Myocyte (in vitro differentiated cells): Measurements from ENCODE around the gene FKBP11. TPM values are rescaled to one million over a fixed set of nuclear protein-coding genes. Genes with fewer than 3 reads are reported as not detected.
A peak's percentile ranks its signal among the peaks of the same experiment; 100 is the strongest.

Source experiments
- DNase-seq: peaks from one replicate; pipeline ENCODE4 v3.0.0-alpha.2; 2012; ENCODE audit warnings: low read depth
- total RNA-seq: library from RNA; depleted of rRNA; stranded (reverse); fragments of >200 nt; gene quantifications from 2 replicates; pipeline ENCODE4 v1.2.3, GENCODE V29; 2014

FKBP11 gene
- total RNA-seq, 1 donor from 2014 or later = 8.0 TPM

- peak; percentile 96 for DNase-seq
Measured at GRCh38 chr12:48956279-48957140, 31.2 kb upstream of the FKBP11 start.

DNA sequence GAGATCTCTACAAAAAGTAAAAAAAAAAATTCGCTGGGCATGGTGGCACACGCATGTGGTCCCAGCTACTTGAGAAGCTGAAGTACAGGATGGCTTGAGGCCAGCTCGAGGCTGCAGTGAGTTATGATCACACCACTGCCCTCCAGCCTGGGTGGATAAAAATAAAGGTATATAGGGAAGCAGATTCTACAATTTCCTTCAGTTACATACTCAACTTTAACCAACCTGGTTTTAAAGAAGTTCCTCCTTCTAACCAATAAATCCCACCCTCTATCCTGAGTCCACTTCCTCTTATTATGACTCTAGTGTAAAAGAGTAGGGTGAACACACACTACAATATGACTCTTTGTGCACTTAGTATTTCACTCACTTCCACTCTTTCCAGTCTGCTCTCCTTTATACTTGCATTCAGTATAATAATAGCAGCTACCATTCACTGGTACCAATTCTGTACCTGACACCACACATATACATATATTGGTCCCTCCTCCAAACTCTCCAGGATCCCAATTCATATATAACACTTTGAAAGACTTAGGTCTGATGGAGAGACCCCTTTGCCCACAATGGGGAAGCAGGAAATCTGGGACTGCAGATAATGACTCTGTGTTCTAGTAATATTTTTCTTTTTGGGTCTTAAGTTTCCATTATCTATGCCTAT is 29.7 kb upstream of the FKBP11 start:
- no peak for DNase-seq

DNA sequence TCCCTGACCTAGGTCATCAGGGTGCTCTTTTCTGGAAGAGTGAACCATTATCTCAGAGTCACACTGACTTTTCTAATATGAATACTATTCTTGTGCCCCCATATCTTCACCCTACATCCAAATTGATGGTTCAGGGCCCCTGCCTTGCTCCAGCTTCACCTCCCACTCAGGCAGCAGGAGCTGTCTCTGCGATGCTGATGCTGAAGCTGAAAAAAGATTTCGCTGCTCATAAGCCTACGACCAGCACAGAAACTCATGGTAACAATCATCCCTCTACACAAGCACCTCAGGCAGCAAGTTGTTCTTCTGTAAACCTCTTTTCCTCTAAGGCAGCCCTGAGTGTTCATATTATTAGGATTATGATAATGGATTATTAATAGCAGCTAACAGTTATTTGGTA is 28.8 kb upstream of the FKBP11 start:
- DNase-seq = no peak

DNA sequence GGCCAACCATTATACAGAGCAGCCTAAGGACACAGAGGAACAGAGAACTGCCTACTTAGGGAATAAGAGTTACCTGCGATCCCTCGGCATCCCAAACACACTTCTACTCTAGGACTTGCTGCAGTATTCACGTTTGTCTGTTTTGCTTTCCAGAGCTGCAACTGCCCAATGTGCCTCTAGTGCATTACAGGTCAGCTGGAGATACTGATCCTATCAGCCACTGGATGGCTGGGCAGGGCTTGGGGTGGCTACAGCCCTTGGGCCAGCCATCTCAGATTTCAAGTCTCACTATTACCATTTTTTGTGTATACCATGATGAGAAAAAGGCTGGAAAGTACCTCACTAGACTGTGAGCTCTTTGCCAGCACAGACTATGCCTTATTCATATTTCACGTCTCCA is 27.4 kb upstream of the FKBP11 start:
- DNase-seq = no peak

GRCh38 chr12:48947727-48948126 is 22.4 kb upstream of the FKBP11 start:
- no peak for DNase-seq

DNA sequence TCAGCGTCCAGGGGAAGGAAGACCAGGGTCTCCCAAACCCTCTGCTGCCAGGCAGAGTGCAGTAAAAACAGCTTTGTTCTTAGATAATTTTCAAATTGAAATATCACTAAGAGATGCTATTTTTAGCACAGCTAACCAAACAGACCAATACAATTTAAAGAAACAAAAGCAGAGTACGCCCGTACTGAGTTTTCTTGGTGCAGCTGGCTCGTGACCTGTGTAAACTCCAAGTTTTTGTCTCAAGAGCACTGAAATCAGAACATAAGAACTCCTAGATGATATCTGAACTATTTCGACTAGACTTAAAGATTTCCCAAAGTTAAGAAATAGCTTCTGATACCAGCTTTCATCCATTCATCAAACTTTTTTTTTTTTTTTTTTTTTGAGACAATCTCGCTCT is 21.7 kb upstream of the FKBP11 start:
- no peak for DNase-seq

DNA sequence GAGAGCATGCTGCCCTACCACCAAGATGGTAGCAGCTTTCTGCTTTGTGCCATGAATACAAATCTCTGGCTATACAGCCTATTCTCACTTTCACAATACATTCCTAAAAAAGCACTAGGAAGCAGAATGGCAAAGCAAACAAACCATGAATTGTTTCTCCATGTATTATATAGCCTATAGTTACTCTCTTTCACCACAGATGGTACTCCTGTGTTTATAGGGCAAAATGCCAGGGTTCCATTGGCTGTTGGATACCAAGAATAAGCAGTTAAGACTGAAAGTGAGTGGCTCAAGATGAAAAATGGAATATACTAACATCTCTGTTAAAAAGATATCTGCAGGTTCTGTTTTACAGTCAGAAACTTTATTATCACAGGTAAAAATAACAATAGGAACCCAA is 20.9 kb upstream of the FKBP11 start:
- no peak for DNase-seq

DNA sequence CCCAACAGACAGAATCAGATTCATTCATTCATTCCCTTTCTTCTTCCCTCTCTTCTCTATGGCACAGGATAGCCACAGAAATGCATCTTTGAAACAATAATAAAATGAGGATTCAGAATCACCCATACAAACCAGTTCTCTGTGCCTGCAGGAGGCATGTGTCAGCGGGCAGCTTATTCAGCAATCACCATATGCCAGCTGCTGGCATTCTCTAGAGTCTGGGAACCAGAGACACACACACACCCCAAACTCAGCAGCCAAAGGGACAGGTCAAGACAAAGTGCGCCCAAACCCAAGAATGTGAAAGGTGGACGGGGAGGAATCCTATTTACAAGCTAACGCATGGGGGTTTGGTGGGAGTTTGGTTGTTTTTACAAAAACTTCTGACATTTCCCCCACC is 17.9 kb upstream of the FKBP11 start:
- DNase-seq = peak; percentile 48

- no peak for DNase-seq
Measured at GRCh38 chr12:48940181-48940580, 14.9 kb upstream of the FKBP11 start.

DNA sequence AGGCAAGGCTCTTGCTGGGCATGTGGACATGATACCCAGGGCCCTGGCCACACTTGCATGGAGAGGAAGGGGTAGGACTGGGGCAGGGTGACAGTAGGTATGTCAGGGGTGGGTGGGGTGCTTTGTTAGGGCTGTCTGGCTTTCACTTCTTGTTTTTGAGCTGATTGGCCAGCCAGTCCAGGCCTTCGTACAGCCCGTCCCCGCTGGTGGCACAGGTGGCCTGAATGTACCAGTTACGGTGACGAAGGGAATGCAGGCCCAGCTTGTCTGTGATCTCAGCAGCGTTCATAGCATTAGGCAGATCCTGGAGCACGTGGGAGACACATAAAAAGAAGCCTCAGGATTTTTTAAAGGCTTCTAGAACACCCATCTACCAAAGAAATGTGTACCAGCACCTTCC is 13.5 kb upstream of the FKBP11 start:
- no peak for DNase-seq

DNA sequence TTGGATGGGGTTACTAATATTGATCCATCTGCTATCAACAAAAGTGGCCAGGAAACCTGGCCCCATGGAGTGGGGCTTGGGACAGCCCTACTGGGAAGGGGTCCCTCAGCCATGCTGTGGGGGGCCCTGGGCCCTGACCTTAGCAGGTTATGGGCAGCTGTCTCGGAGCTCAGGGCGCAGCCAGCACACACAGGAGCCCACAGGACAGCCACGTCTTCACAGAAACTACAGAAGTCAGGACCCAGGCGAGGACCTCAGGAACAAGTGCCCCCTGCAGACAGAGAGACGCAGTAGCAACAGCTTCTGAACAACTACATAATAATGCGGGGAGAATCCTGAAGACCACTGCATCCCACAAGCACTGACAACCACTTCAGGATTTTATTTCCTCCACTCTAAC is 11.9 kb upstream of the FKBP11 start:
- DNase-seq = no peak

DNA sequence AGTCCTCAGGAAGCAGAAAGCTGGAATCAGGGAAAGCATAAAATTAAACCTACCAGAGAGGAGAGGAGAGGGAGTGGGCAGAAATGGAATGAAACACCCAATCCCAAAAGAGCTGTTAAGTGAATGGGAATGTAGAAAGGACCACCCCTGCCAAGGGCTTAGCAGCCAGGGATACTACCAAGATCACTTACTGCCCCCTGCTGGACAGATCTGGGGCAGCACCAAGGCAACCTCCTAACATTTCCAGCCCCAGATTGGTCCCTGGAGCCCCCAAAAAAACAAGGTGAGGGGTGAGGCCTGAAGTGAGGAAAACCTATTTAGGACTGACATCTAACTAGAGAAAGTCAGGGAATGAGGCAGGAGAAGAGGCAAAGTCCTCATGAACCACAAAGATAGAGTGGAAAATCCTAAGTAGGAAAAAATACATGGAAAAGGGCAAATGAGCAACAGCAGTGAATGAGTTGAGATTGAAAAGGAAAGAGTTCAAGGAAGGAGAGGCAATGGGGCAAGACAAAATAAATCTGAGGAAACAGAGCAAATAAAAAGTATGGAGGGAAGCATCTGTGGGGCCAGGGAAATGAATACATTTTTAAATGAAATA is 11.2 kb upstream of the FKBP11 start:
- peak; percentile 69 for DNase-seq

DNA sequence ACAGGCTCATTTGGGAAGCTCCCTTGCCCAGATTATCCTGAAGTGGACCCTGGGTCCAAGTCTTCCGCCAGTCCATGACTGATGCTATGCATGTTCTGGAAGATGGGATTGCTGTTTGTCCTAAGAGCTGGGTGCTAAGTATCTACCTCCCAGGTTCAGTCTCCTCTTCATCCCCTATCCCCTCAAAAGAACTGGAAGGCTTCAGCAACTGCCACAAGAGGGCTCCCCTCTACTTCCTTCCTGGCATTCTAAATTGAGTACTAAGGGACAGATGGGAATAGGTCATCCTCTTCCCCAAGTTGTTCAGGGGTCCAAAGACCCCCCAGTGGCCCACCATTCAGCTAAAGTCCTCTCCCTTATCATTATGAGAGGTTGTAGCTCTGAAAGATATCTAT is 9.0 kb upstream of the FKBP11 start:
- DNase-seq = no peak

DNA sequence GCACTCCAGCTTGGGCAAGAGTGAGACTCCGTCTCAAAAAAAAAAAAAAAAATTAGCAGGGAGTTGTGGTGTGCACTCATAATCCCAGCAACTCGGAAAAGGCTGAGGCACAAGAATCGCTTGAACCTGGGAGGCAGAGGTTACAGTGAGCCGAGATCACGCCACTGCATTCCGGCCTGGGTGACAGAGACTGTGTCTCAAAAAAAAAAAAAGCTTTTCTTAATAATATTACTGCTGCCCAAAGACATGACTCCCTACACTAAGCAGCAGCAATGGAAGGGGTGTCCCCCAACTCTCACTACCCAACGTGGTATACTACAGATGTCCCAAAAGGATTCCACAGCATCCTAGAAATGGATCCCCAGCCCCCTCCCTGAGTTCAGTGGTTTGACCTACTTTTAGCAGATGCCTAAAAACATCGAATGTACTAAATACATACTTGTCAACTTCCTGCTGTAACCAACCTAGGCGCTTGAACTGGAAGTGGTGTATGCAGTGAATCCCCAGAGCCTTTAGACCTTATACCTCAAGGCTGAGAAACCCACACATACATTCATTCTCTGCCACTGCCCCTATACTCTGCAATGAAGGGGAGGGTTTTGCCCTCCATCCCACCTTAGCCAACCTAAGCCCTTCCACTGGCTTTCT is 8.5 kb upstream of the FKBP11 start:
- no peak for DNase-seq

- DNase-seq = no peak
Measured at GRCh38 chr12:48932878-48933277, 7.6 kb upstream of the FKBP11 start.

- no peak for DNase-seq
Measured at GRCh38 chr12:48930475-48930874, 5.2 kb upstream of the FKBP11 start.

- no peak for DNase-seq
Measured at GRCh38 chr12:48929551-48929950, 4.3 kb upstream of the FKBP11 start.

DNA sequence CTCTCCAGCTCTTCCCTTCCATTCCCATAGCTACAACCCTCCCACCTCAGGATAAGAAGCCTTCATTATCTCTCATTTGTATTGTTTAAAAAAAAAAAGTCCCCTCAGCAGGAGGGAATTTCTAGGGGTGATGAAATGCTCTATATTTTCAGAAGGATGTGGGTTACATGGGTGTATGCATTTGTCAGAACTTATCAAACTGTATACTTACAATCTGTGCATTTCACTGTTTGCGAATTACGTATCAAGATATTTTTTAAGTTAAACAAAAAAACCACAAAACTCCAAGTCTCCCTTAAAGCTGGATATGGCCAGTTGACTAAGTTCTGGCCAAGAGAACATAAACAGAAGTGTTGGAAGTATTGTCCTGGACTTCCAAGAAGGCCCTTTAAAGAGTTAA is 2.0 kb upstream of the FKBP11 start:
- no peak for DNase-seq

DNA sequence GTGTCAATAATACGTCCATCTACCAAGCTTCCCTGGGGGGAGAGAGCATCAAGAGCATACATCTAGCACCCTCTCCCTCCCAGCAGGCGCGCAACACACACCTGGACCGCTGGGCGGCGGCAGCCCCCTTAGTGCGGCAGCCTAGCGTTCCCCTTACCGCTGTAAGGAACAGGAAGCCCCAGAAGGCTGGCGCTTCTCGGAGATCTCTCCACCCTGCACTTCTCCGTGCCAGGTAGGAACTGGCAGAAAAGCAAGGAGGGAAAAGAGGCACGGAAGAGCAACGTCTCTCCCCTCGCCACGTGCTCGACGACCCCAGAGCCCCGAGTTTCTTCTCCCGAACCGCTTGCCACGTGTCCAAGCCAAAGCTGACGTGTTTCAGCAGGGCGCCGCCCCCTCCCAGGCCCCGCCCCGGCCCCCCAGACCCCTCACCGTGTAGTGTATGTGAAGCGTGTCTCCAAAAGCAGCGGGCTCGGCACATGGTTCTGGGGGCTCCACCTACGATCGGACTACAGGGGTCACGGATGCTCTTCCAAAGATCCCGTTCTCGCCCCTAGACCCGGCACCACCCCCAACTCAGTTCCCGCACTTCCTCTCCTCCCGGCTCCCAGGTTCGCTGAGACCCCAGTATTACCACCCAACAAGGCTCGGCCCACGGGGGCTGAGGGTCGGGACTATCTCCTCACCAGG is 532 bp downstream of the FKBP11 start:
- no peak for DNase-seq

- no peak for DNase-seq
Measured at GRCh38 chr12:48923117-48923516, 2.2 kb downstream of the FKBP11 start.

- peak; percentile 58 for DNase-seq
Measured at GRCh38 chr12:48917857-48918537, 7.3 kb downstream of the FKBP11 start.
